ENCODE results near the gene ZNF354B. TPM values are rescaled to one million over a fixed set of nuclear protein-coding genes. Genes with fewer than 3 reads are reported as not detected.
"Not testable (repeated sequence)": the region's sequence is repeated elsewhere in the genome, so short reads cannot be mapped to it uniquely, and the experiment has no call there.

Gene ZNF354B
- total RNA-seq, 2 donors from 2014 or later: 8.2 to 9.2 TPM

DNA sequence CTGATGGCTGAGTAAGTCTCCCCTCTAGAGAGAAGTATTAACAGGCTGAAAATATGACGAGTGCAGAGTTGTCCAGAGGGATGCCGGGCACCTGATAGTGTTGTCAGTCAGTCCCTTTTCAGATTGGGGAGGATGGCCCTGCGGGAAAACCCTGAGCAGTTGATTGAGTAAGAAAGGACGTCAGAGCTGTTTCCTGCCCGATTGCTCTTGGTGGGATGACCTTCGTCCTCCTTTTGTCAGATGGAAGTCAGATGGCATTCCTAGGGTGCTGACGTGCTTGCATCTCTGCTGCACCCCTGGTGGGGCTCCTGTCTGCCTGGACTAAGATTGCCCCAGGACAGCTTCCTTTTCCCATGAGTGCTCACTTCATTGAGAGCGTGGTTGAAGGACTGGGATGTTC, 9.8 kb downstream of the ZNF354B start:
- intact Hi-C loops (cut with DNase I): no loop called here
- ATAC-seq (peak in 1 of 2 donors; percentile 34), DNase-seq (no peak)

DNA sequence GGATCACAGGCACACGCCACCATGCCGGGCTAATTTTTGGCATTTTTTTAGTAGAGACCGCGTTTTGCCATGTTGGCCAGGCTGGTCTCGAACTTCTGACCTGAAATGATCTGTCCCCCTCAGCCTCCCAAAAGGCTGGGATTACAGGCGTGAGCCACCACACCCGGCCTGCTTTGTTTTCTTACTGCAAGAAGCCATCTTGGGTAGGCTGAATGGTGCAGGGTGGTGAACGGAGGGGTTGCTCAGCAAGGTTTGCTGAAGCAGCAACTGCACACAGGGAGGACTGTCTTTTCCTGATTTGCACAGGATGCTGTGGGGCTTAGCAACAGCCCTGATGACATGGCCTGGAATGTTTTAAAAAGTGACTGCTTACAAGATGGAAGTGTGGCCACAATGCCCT, 10.7 kb downstream of the ZNF354B start:
- DNase-seq: no peak
- intact Hi-C loops (cut with DNase I): no loop called here

DNA sequence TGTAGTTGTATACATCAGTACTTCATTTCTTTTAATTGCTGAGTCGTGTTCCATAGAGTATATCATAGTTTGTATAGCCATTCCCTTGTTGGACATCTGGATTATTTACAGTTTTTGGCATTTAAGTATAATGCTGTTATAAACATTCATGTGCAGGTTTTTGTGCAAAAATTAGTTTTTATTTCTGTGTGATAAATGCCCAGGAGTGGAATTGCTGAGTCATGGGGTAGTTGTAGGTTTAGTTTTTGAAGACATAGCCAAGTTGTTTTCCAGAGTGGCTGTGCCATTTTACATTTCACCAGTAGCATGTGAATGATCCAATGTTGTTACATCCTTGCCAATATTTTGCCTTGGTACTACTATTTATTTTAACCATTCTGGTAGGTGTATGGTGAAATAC, 12.5 kb downstream of the ZNF354B start:
- ATAC-seq: no peak
- intact Hi-C loops (cut with DNase I): no loop called here
- DNase-seq: no peak

More for the DNA sequence above, 10.7 kb downstream of the ZNF354B start:
- ATAC-seq: no peak

DNA sequence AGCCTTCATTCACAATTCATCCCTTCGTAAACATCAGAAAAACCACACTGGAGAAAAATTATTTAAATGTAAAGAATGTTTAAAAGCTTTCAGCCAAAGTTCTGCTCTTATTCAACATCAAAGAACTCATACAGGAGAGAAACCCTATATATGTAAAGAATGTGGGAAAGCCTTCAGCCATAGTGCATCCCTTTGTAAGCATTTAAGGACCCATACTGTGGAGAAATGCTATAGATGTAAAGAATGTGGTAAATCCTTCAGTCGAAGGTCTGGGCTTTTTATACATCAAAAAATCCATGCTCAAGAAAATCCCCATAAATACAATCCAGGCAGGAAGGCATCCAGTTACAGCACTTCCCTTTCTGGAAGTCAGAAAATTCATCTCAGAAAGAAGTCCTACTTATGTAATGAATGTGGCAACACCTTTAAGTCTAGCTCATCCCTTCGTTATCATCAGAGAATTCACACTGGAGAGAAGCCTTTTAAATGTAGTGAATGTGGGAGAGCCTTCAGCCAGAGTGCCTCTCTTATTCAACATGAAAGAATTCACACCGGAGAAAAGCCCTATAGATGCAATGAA, 23.5 kb downstream of the ZNF354B start:
- ATAC-seq; DNase-seq; intact Hi-C loops (cut with DNase I): not testable (repeated sequence)

DNA sequence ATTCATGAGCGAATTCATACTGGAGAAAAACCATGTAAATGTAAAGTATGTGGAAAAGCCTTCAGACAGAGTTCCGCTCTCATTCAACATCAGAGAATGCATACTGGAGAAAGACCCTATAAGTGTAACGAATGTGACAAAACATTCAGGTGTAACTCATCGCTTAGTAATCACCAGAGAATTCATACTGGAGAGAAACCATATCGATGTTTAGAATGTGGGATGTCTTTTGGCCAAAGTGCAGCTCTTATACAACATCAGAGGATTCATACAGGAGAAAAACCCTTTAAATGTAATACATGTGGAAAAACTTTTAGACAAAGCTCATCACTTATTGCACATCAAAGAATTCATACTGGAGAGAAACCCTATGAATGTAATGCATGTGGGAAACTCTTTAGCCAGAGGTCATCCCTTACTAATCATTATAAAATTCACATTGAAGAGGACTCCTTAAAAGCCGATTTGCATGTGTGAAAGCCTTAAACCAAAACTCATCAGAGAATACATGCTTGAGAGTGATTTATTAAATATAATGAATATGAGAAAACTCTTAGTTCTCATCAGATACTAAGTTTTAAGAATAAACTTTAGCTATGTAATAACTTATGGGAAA, 24.2 kb downstream of the ZNF354B start:
- DNase-seq (no peak), ATAC-seq (no peak)
- intact Hi-C loops (cut with DNase I): no loop called here

DNA sequence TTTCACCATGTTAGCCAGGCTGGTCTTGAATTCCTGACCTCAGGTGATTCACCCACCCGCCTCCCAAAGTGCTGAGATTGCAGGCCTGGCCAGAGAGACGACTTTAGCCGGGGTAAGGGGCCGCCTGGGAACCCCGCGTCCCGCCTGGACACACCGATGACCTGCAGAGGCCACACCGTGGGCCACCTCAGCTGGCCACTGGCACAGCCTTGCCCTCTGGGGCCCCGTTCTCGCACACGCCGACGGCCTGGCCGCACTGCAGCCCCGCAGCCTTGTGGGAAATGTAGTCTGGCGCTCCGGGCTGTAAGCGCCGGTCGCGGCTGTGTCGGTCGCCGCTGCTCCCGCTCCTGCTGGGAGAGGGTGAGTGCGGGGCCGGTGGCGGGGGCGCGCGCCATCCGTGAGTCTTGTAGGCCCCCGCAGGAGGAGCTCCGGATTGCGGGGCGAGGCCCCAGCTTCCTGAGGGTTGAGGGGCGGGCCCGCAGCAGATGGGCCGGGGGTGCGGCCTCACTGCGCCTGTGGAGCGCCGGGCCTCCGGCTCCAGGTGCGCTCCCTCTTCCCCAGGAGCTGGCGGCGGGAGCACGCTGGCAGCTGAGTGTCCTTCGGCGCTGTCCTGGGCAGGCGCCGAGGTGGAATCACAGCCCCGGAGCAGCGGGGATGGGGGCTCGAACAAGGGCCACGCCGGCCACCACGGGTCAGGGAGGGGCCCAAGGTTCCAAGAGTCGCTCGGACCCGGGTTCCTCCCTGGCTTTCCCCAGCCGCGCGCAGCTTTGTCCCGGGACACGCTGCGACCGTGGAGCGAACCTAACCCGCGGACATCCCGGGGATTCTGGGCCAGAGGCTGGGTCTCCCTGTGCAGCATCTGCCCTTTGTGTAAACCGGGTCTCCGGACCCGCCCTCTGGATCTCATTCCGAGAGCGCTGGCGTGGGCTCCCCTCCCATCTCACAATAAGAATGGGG, 36.1 kb downstream of the ZNF354B start, which contains the start of gene ZFP2:
TSS of gene ZFP2 (plus strand) at position 299 of the 957 bp plus-strand sequence. CDS start 35,401 bp downstream, outside the sequence.
- peak; percentile 98 for ATAC-seq
- DNase-seq: peak; percentile 67
- intact Hi-C loops (cut with DNase I): no loop called here

DNA sequence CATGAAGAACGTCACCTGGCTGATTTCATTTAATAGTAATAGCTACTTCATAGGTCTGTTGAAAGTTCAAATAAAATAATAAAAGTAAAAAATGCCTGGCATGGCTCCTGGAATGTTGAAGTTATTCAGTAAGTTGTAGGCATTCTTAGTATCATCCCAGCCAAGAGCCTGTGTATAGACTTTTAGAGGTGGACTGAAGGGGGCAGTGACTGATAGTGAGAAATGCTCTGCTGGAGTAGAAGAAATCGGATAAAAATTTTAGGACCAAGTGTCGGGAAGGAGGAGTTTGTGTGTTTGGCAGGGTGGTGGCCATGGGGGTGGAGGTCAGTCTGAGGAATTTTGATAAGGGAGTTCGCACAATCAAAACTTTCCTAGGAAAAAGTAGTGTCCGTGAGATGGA, 39.5 kb downstream of the ZNF354B start:
- intact Hi-C loops (cut with DNase I): no loop called here
- no peak for DNase-seq
- ATAC-seq: no peak

DNA sequence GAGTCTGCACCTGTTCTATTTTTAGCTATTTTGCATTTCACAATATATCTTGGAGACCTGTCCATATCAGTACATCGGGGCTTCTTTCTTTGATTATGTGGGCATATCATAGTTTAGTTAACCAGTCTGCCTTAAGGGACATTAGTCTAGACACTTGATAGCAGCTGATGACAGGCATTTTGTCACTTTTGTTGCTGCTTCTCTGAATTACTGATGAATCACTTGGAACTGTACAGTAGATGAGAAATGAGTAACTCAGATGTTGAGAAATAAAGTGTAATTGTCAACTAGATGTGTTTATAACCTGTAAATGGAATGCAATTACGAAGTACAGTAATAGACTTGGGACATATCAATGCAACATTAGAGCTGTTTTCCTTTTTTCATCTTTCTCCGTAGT, 43.1 kb downstream of the ZNF354B start:
- ATAC-seq: no peak
- intact Hi-C loops (cut with DNase I): no loop called here
- no peak for DNase-seq

DNA sequence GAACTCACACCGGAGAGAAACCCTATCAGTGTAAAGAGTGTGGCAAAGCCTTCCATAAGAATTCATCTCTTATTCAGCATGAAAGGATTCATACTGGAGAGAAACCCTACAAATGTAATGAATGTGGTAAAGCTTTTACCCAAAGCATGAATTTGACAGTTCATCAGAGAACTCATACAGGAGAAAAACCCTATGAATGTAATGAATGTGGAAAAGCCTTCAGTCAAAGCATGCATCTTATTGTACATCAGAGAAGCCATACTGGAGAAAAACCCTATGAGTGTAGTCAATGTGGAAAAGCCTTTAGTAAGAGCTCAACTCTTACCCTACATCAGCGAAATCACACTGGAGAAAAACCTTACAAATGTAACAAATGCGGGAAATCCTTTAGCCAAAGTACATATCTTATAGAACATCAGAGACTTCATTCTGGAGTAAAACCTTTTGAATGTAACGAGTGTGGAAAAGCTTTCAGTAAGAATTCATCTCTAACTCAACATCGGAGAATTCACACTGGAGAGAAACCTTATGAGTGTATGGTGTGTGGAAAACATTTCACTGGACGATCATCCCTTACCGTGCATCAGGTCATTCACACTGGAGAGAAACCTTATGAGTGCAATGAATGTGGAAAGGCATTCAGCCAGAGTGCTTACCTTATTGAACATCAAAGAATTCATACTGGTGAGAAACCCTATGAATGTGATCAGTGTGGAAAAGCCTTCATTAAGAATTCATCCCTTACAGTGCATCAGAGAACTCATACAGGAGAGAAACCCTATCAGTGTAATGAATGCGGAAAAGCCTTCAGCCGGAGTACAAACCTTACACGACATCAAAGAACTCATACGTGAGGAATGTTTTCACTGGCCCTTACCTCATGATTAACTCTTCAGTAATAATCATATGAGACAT, 72.3 kb downstream of the ZNF354B start:
- intact Hi-C loops (cut with DNase I): loop anchor here in 1 of 2 donors (10.0 kb wide), 1 partner anchor 123 kb away; no protein-coding TSS in a partner anchor
- no peak for DNase-seq
- ATAC-seq: no peak

Other genes starting within 250 kb of the ZNF354B start
- gene CLK4, start 232.9 kb upstream of the ZNF354B start, total RNA-seq: 10 to 100 TPM; 15.6 to 17.5 TPM
- 1 to 10 TPM; 6.6 to 7.7 TPM for gene ZNF354A, start 129.3 kb upstream of the ZNF354B start, total RNA-seq
- gene ZFP2, start 36.0 kb downstream of the ZNF354B start, total RNA-seq: 1 to 10 TPM; 1.2 TPM
- 1 to 10 TPM; 2.0 to 2.2 TPM for gene ZNF454, start 81.2 kb downstream of the ZNF354B start, total RNA-seq
- gene GRM6, start 135.4 kb downstream of the ZNF354B start, total RNA-seq: not detected
- 1 to 10 TPM; 4.7 to 4.8 TPM for gene ZNF879, start 163.9 kb downstream of the ZNF354B start, total RNA-seq
- 1 to 10 TPM; 3.9 to 4.9 TPM for gene ZNF354C, start 200.4 kb downstream of the ZNF354B start, total RNA-seq